ENCODE data around the gene MNX1.

MNX1 gene

GRCh38 chr7:157041004-157041403 is 30.5 kb upstream of the MNX1 start:
- no peak overlapping the region for H3K27ac ChIP-seq
- no peak for TF ChIP-seq CTCF (conservative IDR thresholded peaks at IDR 0.05)

GRCh38 chr7:157037635-157038034 is 27.2 kb upstream of the MNX1 start:
- TF ChIP-seq CTCF (conservative IDR thresholded peaks at IDR 0.05) = no peak
- TF ChIP-seq ZFX (IDR thresholded peaks at IDR 0.05) = no peak
- no peak overlapping the region for H3K27ac ChIP-seq

- H3K27ac ChIP-seq = no peak overlapping the region
- TF ChIP-seq ZFX (IDR thresholded peaks at IDR 0.05) (no peak), CTCF (conservative IDR thresholded peaks at IDR 0.05) (no peak)
Observed at GRCh38 chr7:157037028-157037427, 26.6 kb upstream of the MNX1 start.

- TF ChIP-seq CTCF (conservative IDR thresholded peaks at IDR 0.05) (no peak), ZFX (IDR thresholded peaks at IDR 0.05) (no peak)
- no peak overlapping the region for H3K27ac ChIP-seq
Observed at GRCh38 chr7:157035979-157036378, 25.5 kb upstream of the MNX1 start.

- TF ChIP-seq ZFX (IDR thresholded peaks at IDR 0.05) = no peak
- no peak for TF ChIP-seq CTCF (conservative IDR thresholded peaks at IDR 0.05)
Observed at GRCh38 chr7:157035302-157035701, 24.8 kb upstream of the MNX1 start.

GRCh38 chr7:157033483-157034473 is 23.3 kb upstream of the MNX1 start:
- no peak overlapping the region for H3K27ac ChIP-seq
- TF ChIP-seq ZFX (IDR thresholded peaks at IDR 0.05) (no peak), CTCF (conservative IDR thresholded peaks at IDR 0.05) (no peak)

More at GRCh38 chr7:157035302-157035701, 24.8 kb upstream of the MNX1 start:
- H3K27ac ChIP-seq = no peak overlapping the region

- no peak overlapping the region for H3K27ac ChIP-seq
- TF ChIP-seq ZFX (IDR thresholded peaks at IDR 0.05) (no peak), CTCF (conservative IDR thresholded peaks at IDR 0.05) (no peak)
Observed at GRCh38 chr7:157032644-157033482, 22.4 kb upstream of the MNX1 start.
